Stimulated activated CD8-positive, alpha-beta memory T cell treated with anti-CD3 and anti-CD28 coated beads, Interleukin-7, amount 100 ng/mL, for 48 hours (primary cell): ENCODE results near the gene PYDC1.
A peak's percentile ranks its signal among the peaks of the same experiment; 100 is the strongest.
"Not testable (repeated sequence)": the region's sequence is repeated elsewhere in the genome, so short reads cannot be mapped to it uniquely, and the experiment has no call there.

Experiments used
- DNase-seq, 2 donors: peaks; one replicate each; pipeline ENCODE4 v3.0.0-alpha.2; 2020; ENCODE audit warnings: low read depth in 1 of 2; ENCODE audit errors: extremely low read depth in 1 of 2

The PYDC1 gene

DNA sequence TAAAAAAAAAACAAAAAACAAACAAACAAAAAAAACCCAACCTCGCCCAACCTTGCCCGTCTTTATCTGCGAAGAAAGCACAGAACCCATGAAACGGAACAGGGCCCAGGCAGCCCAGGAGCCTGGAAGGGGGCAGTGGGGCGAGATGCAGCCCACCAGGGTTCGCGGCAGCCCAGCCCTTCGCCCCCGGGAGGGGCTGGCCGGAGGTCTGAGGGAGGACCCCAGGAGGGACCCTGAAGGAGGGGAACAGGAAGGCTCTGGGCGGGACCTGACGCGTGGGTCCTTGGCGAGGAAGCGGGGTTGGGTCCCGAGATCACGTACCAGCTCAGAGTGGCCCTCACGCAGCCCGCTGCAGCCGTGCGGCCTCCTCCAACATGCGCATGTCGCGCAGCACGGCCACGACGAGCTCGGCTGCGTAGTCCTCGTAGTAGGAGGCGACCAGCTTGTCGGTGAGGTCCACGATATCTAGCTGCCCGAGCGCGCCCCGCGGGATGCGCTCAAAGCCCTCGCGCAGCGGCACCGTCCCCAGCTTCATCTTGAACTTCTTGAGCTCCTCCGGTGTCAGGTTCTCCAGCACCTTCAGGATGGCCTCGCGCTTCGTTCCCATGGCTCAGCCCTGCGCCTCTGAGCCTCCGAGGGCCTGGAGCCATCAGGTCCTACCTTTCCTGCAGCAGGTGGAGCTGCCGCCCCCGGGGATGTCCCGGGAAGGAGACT, at the start of gene PYDC1:
PYDC1 (minus strand) TSS at position 714 of the 714 bp plus-strand sequence; CDS start at position 607, 107 bp downstream.
- DNase-seq: no peak

DNA sequence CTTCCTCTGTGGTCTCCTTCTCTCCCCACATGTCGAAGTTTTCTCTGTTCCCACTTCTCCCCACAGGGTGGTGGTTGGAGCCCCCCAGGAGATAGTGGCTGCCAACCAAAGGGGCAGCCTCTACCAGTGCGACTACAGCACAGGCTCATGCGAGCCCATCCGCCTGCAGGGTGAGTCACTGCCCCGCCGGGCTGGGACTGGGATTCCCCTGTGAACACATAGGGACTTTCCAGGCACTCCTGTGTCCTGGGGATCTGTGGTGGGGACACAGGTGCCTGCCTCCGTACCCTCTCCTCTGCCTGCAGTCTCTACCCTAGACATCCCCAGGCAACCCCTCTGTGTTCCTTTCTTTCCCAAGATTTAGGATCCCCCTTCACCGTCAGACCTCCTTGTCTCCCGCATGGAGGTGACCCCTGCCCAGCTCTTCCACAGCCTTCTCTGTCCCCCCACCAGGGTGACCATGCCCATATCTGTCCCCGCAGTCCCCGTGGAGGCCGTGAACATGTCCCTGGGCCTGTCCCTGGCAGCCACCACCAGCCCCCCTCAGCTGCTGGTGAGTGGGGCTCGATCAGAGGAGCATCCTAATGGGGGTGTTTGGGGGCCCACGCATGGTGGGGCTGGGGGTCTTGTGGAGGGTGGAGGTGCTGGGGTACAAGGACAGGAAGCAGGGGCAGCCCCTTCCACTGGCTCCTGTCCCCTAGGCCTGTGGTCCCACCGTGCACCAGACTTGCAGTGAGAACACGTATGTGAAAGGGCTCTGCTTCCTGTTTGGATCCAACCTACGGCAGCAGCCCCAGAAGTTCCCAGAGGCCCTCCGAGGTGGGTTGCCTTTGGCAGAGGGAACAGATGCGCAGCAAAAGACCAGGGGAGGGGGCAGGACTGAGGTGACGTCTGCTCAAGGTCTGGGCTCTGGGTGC, 48.7 kb upstream of the PYDC1 start:
- DNase-seq: peak; percentile 75 to 83

DNA sequence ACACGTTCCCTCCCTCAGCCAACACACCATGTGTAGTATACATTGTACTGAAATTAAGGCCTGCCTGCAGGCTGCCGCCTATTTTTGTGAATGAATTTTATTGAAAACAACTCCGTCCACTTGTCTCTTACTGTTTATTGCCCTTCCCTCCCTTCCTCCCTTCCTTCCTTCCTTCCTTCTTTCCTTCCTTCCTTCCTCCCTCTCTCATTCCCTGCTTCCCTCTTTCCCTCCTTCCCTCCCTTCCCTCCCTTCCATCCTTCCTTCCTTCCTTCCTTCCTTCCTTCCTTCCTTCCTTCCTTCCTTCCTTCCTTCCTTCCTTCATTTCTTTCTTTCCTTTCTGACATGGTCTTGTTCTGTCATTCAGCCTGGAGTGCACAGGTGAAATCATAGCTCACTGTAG, 45.1 kb upstream of the PYDC1 start:
- no peak for DNase-seq

DNA sequence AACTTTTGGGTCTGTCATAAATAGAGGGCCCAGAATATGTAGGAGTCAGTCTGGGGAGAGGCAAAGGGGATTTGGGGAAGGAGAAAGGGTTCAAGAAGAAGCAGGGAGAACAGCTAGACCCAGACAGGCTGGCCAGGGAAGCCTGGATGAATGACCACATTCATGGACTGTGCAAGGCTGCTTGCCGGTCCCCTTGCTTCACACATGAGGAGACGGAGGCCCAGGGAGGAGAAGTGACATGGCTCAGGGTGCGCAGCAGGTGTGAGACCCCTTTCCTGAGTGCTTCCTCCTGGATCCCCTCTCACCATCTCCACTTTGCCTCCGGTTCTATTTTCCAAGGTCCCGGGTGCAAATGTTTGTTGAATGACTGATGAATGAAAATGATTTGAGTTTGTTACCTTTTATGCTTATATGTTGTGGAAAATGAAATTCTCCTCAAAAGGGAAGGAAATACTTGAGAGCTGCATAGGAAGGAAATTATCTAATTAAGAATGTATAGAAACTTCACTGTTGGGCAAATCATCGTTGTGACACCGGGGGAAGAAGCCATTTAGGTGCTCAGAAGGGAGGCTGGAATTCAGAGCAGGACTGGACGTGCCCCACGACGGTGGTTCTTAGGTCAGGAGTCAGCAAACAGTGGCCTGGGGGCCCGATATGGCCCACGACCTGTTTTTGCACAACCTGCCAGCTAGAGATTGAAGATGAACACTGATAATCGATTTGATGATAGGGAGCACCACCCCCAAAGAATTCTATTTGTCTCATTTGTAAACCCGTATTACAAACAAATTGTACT, 43.4 kb upstream of the PYDC1 start:
- no peak for DNase-seq

DNA sequence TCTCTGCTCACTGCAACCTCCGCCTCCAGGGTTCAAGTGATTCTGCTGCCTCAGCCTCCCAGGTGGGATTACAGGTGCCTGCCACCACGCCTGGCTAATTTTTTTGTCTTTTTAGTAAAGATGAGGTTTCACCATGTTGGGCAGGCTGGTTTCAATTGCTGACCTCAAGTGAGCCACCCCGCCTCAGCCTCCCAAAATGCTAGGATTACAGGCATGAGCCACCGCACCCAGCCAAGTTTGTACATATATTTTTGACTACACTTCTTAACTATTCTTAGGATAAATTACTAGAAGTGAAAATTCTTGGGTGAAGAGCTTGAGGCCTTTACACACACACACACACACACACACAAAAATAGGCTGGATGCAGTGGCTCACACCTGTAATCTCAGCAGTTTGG, 41.4 kb upstream of the PYDC1 start:
- no peak for DNase-seq

DNA sequence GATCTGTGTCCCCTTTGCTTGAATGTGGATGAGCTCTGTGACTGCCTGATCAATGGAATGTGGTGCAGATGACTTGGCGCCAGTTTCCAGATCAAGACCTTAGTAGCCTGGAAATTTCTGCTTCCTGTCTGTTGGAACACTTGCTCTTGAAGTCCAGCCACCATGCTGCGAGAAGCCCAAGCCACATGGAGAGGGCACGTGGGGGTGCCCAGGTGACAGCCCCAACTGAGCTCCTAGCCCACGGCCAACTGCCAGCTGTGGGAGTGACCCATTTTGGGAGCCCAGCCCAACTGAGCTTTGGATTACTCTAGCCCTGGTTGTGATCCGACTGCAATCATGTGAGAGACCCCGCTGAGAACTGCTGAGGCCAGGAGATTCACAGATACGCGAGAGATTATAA, 39.5 kb upstream of the PYDC1 start:
- DNase-seq: no peak

DNA sequence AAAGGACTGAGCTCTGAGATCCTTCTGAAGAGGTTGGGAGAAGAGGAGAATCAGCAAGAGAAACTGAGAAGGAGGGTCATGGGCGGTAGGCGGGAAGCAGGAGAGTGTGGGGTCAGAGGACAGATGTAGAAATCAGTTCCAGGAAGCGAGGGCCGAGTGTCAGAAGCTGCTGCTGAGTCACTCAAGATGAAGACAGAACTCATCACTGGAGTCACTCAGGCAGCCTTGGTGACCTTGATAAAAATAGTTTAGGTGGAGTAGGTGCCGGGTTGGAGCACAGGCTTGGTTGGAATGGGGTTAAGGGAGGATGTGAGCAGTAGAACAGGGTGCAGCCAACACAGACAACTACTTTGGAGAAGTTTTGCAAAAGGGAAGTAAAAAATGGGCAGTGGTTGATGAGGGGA, 36.7 kb upstream of the PYDC1 start:
- DNase-seq: peak in 1 of 2 donors; percentile 54

DNA sequence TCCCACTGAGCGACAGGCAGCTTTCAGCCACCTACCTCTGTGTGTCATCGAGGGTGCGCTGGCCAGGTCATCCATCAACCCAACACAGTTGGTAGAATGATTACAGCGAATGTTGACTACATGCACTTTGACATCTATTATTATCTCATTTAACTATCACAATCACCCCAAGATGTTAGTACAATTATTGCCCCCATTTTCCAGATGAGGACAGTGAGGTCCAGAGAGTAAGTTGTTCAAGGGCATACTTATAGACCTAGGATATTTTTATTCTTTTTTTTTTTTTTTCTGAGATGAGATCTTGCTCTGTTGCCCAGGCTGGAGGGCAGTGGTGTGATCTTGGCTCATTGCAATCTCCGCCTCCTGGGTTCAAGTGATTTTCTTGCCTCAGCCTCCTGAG, 34.5 kb upstream of the PYDC1 start:
- DNase-seq: no peak

DNA sequence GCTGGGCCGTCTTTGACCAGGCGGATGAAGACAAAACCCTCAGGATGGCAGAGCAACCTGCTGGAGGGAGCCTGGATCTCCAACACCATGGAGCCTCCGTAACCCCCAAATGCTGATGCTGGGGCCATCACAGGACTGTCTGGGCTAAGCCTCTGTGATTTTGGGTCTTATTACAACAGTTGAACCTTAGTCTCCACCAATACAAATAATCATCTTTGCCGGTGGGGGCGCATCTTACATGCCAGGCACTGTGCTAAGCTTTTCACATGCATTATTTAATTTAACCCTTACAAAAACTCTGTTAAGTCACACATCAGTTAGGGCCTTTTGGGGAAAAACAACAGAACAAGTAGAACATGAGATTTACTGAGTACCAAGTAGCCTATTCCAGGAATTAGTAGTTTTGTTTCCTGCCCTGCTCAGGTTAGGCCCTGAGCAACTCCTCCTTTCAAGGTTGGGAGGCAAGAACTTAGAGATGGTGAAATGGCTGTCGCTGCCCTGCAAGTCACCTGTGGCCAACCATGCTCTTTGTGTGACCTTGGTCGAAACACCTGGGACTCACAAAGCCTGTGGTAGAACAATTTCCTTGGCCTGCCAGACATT, 33.9 kb upstream of the PYDC1 start:
- DNase-seq: no peak

DNA sequence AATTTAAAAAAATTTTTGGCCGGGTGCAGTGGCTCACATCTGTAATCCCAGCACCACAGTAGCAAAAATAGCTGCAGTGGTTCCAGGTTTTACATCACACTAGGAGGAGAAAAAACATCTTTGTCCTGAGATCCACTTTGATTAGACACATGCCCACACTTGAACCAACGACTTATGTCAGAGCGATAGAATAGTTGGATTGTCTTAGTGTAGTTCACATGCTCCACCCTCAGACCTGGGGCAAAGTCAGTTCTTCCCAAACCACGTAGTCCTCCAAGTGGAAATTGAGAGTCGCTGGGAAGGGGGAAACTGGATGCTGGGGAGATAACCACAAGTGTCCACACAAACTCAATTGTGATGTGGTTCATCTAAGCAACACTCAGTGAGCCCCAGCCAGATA, 31.4 kb upstream of the PYDC1 start:
- no peak for DNase-seq

DNA sequence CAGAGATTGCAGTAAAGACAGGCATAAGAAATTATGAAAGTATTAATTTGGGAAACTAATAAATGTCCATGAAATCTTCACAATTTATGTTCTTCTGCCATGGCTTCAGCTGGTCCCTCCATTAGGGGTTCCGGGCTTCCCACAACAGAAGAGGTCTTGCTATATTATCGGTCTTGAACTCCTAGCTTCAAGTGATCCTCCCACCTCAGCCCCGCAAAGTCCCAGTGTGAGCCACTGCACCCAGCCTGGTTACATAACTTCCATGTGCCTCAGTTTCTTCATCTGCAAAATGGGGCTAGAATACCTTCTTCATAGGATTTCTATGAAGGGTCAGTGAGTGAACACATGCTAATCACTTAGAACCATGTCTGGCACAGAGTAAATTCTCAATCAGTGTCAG, 29.4 kb upstream of the PYDC1 start:
- DNase-seq: no peak

DNA sequence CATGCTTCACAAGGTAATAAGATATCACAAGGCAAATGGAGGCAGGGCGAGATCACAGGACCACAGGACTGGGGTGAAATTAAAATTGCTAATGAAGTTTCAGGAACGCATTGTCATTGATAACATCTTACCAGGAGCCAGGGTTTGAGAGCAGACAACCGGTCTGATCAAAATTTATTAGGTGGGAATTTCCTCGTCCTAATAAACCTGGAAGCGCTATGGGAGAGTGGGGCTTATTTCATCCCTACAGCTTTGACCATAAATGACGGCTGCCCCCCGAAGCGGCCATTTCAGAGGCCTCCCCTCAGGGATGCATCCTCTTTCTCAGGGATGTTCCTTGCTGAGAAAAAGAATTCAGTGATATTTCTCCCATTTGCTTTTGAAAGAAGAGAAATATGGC, 28.7 kb upstream of the PYDC1 start:
- DNase-seq: not testable (repeated sequence)

DNA sequence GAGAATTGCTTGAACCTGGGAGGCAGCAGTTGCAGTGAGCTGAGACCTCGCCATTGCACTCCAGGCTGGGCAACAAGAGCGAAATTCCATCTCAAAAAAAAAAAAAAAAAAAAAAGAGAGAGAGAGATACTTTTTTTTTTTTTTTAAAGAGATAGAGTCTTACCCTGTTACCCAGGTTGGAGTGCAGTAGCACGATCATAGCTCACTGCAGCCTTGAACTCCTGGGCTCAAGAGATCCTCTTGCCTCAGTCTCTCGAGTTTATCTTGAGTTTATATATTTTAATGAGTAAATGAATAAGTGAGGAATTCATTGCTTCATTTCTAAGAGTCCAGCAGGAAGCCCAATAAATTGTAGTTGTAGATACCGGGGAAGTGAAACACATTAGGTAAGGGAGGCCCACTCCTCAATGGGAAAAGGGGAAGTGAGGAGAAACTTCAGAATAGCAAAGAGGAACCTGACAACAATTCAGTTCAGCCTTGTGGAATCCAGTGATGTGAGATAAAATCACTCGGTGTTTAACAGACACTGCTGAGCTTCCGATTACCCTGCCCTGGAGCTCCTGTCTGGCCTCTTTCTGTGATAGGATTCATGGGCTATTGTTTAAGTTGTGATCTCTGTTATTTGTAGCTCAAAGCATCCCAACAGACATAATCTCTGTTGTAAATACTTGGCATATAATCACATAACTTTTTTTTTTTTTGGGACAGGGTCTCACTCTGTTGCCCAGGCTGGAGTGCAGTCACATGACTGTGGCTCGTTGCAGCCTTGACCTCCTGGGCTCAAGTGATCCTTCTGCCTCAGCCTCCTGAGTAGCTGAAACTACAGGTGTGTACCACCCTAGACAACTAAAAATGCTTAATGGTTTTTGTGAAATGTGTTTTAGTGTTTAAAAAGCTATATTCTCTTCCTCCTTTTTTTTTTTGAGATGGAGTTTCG, 27.1 kb upstream of the PYDC1 start:
- no peak for DNase-seq

DNA sequence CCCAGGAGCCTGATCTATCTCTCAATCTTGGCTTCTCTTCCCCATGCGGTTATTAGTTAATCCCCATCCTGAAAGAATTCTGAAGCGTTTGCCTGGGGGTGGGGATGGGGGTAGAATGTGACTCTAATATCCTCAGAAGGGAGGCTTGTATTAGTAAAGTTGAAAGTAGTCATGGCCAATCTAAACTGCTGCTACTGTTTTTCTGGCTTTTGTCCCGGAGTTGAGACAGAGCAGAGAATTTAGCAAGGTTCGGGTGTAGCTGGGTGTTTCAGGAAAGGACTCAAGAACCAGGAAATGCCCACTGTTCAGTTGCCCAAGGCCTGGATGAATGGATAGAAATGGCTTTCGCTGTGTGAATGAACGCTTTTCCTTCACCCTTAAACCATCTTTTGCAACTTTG, 25.3 kb upstream of the PYDC1 start:
- no peak for DNase-seq

DNA sequence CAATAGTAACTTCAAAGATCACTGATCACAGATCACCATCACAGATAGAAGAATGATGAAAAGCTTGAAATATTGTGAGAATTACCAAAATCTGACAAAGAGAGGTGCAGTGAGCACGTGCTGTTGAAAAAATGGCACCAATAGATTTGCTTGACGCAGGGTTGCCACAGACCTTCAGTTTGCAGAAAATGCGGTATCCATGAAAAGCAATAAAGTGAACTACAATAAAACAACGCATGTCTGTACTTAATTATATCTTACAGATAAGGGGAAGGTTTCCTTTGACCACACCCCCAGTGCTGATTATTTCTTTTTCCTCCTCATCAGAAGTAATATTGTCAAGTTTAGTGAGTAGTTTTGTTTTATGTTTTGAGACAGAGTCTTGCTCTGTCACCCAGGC, 21.1 kb upstream of the PYDC1 start:
- no peak for DNase-seq

DNA sequence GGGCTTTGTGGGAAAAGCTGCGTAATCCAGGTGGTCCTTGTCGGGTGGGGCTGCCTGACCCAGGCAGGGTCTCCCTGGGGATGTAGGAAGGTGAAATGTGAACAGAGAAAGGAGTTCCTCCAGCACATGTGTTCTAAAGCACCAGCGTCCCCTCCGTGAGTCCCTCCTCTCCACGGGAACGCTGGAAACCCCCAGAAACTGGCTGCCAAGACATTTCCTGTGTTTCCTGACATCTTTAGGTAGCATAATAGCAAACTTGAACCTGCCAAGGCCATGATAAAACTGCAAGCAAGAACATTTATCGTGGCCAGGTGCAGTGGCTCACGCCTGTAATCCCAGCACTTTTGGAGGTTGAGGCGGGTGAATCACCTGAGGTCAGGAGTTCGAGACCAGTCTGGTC, 12.6 kb upstream of the PYDC1 start:
- DNase-seq: no peak

DNA sequence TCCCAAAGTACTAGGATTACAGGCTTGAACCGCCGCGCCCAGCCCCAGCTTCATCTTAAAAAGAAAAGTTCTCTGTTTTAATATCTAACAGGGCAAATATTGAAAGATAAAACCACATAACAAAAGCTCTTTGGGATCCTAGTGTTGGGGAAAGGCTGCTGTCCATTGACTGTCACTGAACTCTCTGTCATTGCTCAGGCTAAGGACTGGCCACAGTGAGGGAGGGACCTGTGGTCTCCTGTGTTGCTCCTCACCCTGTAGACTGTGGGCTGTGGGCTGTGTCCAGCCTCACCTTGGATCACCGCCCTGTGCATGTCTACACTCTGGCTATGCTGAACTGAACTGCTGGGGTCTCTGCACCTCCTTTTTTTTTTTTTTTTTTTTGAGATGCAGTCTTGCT, 11.3 kb upstream of the PYDC1 start:
- DNase-seq: no peak

DNA sequence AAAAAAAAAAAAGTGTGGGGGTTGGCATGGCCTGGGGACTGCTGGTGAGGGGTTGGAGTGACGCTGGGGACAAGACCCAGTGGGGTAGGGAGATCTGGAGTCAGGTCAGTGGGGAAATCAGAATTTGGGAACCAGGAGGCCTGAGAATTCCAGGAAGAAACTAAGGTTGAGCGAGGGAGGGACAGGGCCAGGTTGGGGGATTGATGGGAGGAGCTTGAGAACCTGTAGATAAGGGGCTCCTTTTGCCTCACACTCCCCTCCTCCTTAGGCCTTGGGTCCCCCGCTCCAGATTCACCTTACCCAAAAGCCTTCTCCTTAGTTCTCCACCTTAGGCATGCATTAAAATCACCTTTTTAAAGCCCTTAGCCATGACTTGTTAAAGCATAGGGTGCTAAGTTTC, 8.3 kb upstream of the PYDC1 start:
- no peak for DNase-seq

DNA sequence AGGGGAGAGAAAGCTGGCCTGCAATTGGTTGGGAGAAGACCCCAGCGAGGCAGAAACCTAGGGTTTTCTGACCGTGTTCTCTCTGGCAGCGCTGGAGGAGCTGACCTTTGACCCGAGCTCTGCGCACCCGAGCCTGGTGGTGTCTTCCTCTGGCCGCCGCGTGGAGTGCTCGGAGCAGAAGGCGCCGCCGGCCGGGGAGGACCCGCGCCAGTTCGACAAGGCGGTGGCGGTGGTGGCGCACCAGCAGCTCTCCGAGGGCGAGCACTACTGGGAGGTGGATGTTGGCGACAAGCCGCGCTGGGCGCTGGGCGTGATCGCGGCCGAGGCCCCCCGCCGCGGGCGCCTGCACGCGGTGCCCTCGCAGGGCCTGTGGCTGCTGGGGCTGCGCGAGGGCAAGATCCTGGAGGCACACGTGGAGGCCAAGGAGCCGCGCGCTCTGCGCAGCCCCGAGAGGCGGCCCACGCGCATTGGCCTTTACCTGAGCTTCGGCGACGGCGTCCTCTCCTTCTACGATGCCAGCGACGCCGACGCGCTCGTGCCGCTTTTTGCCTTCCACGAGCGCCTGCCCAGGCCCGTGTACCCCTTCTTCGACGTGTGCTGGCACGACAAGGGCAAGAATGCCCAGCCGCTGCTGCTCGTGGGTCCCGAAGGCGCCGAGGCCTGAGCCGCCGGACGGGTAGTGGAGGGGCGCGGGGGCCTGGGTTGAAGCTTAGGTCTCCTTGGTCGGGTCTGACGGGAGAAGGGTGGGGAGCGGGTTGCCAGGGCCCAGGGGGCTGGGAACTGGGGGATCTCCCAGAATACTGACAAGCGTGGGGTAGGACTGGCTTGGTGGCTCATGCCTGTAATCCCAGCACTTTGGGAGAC, 7.4 kb upstream of the PYDC1 start:
- no peak for DNase-seq
